ENCODE data around the gene SMIM13.

DNA sequence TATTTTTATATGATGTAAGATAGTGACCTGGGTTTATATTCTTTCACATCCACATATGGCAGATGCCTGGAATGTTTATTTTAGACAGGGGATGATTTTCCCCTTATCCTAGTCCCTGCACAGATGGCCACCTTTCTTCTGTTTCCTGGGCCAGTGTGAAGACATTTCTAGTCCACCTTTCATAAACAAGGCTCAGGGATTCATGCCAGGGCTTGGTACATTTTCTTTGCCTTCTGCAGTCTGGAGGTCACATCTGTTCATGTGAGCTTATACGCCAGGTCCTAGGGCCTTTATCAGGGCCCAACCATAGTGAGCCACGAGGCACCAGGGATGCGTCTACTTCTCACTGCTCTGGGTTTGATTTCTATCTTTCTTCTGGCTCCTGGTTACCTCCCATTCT is 55.9 kb downstream of the SMIM13 start:
- TF ChIP-seq POLR2A (IDR thresholded peaks at IDR 0.05), result no peak
- TF ChIP-seq, protein P1, sequence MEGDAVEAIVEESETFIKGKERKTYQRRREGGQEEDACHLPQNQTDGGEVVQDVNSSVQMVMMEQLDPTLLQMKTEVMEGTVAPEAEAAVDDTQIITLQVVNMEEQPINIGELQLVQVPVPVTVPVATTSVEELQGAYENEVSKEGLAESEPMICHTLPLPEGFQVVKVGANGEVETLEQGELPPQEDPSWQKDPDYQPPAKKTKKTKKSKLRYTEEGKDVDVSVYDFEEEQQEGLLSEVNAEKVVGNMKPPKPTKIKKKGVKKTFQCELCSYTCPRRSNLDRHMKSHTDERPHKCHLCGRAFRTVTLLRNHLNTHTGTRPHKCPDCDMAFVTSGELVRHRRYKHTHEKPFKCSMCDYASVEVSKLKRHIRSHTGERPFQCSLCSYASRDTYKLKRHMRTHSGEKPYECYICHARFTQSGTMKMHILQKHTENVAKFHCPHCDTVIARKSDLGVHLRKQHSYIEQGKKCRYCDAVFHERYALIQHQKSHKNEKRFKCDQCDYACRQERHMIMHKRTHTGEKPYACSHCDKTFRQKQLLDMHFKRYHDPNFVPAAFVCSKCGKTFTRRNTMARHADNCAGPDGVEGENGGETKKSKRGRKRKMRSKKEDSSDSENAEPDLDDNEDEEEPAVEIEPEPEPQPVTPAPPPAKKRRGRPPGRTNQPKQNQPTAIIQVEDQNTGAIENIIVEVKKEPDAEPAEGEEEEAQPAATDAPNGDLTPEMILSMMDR (IDR thresholded peaks at IDR 0.05 in 8 of 11, conservative IDR thresholded peaks at IDR 0.05 in 3 of 11), result no peak
- no peak for TF ChIP-seq POLR2AphosphoS5 (IDR thresholded peaks at IDR 0.05)
